Activated CD8-positive, alpha-beta memory T cell treated with anti-CD3 and anti-CD28 coated beads for 1 hour (primary cell): ENCODE results near the gene LCN10.
"Not testable (repeated sequence)": the region's sequence is repeated elsewhere in the genome, so short reads cannot be mapped to it uniquely, and the experiment has no call there.

Source experiments
- DNase-seq, 2 donors: peaks; one replicate each; pipeline ENCODE4 v3.0.0-alpha.2; 2020; ENCODE audit warnings: low read depth in 1 of 2; ENCODE audit errors: extremely low read depth in 1 of 2

The LCN10 gene

DNA sequence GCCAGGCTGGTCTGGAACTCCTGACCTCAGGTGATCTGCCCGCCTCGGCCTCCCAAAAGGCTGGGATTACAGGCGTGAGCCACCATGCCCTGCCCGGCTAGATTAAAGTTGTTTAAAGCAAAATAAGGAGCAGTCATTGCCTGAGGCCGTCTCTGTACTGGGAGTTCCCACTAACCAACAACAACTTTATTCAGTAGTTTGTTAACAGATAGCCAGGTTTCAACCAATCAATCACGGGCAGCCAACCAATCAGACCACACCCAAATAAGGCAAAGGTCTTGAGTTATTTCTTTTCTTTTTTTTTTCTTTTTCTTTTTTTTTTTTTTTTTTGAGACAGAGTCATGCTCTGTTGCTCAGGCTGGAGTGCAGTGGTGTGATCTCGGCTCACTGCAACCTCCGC lies 38.0 kb downstream of the LCN10 start:
- not testable (repeated sequence) for DNase-seq

DNA sequence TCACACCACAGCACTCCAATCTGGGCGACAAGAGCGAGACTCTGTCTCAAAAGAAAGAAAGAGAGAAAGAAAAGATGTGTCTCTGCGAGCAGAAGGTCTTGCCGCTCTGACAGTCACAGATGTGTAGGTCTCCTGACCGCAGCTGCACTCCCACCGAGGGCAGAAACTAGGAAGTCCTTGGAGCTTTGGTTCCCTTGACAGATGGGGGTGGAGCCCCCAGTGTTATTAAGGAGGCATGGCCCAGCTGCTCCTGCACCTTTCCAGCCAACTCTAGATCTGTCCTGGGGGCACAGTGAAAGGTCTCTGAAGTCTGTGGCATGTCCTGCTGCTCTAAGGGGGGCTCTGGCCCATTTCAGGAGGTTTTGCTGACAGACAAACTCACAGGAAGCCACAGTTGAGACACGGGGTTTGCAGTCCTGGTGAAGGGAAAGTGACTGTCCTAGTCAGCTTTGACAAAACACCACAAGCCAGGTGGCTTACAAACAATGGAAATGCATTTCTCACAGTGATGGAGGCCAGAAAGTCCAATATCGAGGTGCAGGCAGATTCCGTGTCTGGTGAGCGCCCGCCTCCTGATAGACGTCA lies 39.4 kb downstream of the LCN10 start:
- DNase-seq, result no peak

DNA sequence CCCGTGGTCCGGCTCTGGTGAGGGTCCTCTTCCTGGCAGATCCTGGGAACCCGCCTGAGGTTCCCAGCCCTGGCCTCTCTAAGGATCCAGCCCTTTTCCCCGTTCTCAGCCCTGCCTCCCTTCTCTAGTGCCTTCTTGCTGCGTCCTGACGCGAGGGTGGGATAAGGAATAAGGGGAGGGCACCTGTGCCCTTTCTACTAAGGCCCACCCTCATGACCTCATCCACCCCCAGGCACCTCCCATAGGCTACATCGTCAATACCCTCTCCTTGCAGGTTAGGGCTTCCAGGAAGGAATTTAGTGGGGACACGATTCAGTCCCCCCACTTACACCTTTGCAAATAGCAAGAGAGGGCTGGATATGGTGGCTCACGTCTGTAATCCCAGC lies 41.1 kb downstream of the LCN10 start:
- DNase-seq, result no peak

DNA sequence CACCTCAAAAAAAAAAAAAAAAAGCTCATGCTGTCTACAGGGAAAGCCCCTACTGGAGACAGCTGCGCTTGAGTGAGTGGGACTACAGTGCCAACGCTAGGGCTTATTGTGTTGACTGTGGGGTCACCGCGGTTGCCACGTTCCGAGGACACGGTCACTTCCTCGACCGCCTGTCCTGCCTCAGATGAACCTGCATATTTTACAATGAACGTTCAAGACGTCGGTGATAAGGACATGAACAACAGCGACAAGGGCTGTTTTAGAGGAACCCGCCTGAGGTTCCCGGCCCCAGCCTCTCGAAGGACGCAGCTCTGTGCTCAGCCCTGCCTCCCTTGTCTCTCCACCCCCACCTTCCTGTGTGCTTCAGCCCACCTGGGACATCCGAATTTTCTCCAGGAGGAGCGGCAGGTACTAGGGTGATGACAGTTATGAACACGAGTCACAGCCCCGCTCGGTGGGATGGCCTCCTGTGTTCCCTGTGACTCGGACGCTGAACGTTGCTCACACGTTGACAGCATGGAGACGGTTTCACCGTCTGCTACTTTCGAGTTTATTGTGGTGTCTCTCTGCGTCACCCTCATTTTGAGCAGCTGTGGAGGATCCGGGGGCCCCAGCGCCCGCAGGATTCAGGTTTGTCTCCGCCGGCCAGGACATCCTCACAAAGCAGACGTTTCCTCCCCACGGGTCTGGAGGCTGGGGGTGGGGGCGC lies 41.6 kb downstream of the LCN10 start:
- DNase-seq, result peak; percentile 13 to 37

GRCh38 chr9:136700304-136700703 lies 42.4 kb downstream of the LCN10 start:
- DNase-seq, result no peak

DNA sequence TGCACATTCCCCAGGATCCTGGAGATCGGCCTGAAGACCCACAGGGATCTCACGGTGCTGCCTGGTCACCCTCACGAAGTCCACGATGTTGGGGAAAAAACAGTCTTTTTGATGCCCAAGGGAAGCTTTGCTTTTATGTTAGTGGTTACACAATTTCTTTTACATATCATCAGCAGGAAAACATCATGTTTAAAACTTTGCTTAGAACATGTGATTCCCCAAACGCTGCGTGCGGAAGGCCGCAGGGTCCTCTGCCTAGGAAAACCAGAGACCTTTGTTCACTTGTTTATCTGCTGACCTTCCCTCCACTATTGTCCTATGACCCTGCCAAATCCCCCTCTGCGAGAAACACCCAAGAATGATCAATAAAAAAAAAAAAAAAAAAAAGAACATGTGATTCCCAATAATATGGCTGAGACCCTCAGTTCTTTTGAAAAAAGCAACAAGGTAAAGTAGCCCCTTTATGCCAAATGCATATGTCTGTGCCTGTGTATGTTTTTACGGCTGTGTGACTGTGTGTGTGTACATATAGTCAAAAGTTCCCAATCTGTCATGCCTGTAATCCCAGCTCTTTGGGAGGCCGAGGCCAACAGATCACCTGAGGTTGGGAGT lies 44.0 kb downstream of the LCN10 start:
- DNase-seq, result no peak

GRCh38 chr9:136697821-136698526 lies 44.8 kb downstream of the LCN10 start:
- no peak for DNase-seq

DNA sequence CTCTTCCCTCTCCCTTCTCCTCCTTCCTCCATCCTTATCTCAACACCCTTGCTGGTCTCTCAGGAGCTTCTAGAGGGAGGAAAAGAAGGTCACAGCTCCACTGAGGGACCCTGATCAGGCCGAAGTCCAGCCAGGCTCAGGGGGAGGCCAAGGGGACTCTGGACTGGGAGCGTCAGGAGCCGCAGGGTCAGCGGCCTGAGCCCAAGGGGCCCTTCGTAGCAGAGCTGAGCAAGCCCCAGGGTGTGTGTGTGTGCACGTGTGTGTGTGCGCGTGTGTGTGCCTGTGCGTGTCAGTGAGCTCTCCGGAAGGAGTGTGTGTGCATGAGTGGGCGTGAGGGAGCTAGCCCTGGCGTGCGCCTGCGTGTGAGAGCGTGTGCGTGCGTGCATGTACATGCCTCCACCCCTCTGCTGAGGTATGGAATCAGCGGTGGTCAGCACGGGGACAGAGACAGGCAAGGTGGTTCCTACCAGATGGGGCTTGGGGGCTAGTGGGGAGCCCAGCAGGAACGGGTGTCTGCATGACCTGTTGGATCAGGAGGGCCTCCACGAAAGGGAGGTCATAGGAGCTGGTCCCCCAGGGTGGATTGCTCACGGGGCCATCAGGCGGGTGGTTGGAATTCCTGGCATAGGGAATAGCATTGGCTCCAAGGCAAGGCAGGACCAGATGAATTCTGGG lies 45.5 kb downstream of the LCN10 start:
- no peak for DNase-seq

DNA sequence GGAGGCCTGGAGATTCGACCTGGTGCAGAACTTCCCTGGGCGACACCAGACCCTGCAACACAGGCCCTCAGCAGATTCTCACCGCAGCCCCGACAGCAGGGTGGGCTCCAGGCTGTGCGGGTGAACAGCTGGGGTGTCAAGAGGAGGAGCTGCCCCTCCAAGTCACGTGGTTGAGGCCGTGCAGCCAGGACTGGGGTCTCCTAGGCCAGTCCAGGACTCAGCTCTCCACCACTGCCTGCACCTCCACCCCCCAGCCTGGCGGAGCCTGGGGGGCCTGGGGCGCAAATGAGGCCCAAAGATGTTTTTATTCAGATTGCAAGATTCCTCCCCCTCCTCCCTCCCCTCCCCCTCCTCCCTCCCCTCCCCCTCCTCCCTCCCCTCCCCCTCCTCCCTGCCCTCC lies 46.2 kb downstream of the LCN10 start:
- DNase-seq, result no peak

- DNase-seq, result no peak
Measured at GRCh38 chr9:136695955-136696354, 46.8 kb downstream of the LCN10 start.

DNA sequence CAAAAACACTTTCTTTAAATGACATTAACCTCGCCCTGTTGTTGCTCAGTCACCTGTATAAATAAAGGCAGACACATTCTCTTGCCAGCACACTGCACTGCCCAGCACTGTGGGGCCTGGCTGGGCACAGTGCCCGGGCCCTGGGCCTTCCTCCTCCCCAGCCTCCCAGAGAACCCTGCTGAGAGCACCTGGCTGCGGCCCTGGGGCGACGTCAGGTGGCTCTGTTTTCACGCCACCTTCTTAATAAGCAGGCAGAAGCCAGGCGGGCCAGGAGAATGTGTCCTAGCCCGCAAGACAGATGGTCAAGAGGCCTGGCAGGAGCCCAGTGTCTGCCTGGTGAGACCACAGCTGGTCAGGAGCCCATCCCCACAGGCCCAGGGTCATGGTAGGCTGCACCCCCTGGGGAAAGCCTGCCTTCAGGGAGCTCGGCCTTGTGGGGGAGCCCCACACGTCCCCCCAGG lies 47.3 kb downstream of the LCN10 start:
- no peak for DNase-seq

DNA sequence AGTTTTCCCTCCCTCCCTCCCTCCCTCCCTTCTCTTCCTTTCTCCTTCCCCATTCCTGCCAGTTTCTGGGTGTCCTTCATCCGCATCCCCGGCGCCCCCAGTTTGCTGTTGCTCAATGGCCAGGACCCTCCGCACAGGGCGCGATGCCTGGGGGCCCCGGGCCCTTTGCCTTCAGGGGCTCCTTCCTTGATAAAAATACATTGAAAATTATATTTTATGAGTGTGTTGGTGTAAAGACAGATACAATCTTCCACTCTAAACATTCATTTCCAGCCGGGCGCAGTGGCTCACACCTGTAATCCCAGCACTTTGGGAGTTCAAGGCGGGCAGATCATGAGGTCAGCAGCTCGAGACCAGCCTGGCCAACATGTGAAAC lies 47.9 kb downstream of the LCN10 start:
- no peak for DNase-seq

DNA sequence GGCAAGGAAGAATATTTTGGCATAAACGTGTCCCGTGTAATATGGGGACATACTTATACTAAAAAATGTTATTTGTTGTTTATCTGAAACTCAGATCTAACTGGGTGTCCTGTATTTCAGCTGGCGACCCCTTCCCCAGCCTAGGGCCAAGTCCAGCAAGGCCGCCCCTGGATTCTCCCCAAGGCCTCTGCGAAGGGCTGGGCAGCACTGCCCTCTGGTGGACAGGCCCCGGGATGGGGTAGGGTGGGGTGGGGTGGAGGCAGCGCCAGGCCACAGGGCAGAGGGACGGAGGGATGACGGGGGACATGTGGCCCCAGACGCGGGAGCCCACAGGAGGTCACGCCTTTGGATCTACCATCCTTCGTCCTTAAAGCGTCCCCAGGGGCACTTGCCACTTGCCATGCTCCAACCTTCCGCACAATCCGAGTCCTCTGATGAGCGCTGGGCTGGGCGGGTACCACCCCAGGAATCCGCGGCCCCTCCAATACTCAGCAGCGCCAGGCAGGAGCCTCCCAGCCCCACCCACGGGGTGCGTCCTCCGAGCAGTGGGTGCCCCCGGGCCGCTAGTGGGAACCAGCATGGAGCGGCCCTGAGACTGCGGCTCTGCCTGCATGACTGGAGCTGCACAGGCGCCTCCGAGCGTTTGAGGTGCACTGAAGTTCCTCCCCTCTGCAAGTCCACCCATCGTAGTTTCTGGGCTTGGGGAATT lies 48.4 kb downstream of the LCN10 start:
- no peak for DNase-seq

- DNase-seq, result no peak
Measured at GRCh38 chr9:136693490-136694162, 49.1 kb downstream of the LCN10 start.

- DNase-seq, result no peak
Measured at GRCh38 chr9:136693135-136693489, 49.6 kb downstream of the LCN10 start.

- DNase-seq, result no peak
Measured at GRCh38 chr9:136692185-136693134, 50.3 kb downstream of the LCN10 start.

DNA sequence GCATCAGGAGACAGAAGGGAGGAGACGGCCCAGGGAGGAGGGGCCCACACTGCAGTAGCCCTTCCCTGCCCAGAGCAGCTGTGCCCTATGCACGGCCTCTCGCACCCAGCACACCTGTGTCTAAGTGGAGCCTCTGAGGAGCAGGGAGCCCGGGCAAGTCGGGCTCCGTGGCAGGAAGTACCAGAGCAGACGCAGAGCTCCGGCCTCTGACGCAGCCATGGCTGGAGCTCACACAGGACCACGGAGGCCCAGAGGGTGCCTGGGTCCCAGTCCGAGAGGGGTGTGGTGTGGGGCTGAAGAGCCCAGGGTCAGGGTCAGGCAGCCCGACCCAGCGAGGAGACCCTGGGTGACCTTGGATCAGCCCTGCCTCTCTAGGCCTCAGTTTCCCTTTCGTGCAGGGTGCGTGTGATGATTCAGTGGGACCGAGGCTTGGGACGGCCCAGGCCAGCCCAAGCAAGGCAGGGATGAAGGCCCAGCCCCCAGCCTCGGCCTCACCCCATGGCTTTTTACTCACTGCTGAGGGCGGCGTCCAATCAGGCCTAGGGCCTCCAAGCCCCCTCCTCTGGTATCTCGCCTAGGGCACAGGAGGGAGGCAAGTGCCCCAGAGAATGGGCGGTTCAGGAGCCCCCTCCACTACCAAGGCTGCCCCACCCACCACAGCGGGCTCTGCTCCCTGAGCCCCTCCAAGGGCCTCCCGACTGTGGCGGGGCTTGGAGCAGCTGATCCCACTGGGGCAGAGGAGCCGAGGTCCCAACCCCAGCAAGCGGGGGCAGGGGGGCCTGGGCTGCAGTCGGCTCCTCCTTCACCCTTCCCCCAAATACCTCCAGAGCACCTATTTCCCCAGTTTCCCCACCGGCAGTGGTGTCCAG lies 51.2 kb downstream of the LCN10 start:
- DNase-seq, result no peak

- DNase-seq, result no peak
Measured at GRCh38 chr9:136690806-136691261, 51.9 kb downstream of the LCN10 start.
